Mucosa of rectum (tissue), 2 donors: ENCODE data around the gene SRSF3.

Experiments used
- H3K27ac ChIP-seq, 2 donors: one replicate each; pipeline ENCODE4 v1.7.0; 2013; ENCODE audit warnings: inconsistent platforms in 2 of 2, low read depth in 2 of 2, low read length in 2 of 2
- H3K27me3 ChIP-seq, 2 donors: one replicate each; pipeline ENCODE4 v1.7.0; 2013; ENCODE audit warnings: low read length in 2 of 2; ENCODE audit not compliant: control insufficient read depth in 2 of 2, insufficient read depth in 2 of 2
- H3K36me3 ChIP-seq, 2 donors: one replicate each; pipeline ENCODE4 v1.7.0; 2013; ENCODE audit warnings: low read length in 2 of 2; ENCODE audit not compliant: control insufficient read depth in 2 of 2, insufficient read depth in 2 of 2
- H3K4me1 ChIP-seq, 2 donors: one replicate each; pipeline ENCODE4 v1.7.0; 2013; ENCODE audit warnings: low read length in 2 of 2, mild to moderate bottlenecking in 1 of 2; ENCODE audit not compliant: control insufficient read depth in 2 of 2, insufficient read depth in 2 of 2
- H3K4me3 ChIP-seq, 2 donors: one replicate each; pipeline ENCODE4 v1.7.0; 2013; ENCODE audit warnings: low read length in 2 of 2
- H3K9ac ChIP-seq, 2 donors: one replicate each; pipeline ENCODE4 v1.7.0; 2013; ENCODE audit warnings: low read length in 2 of 2, low read depth in 1 of 2, mild to moderate bottlenecking in 1 of 2
- H3K9me3 ChIP-seq, 2 donors: one replicate each; pipeline ENCODE4 v1.7.0; 2013; ENCODE audit warnings: low read length in 2 of 2; ENCODE audit not compliant: control insufficient read depth in 2 of 2
- donor health status: healthy.
- donor health status: Normal muscosa, but diverticular disease.

SRSF3 gene

DNA sequence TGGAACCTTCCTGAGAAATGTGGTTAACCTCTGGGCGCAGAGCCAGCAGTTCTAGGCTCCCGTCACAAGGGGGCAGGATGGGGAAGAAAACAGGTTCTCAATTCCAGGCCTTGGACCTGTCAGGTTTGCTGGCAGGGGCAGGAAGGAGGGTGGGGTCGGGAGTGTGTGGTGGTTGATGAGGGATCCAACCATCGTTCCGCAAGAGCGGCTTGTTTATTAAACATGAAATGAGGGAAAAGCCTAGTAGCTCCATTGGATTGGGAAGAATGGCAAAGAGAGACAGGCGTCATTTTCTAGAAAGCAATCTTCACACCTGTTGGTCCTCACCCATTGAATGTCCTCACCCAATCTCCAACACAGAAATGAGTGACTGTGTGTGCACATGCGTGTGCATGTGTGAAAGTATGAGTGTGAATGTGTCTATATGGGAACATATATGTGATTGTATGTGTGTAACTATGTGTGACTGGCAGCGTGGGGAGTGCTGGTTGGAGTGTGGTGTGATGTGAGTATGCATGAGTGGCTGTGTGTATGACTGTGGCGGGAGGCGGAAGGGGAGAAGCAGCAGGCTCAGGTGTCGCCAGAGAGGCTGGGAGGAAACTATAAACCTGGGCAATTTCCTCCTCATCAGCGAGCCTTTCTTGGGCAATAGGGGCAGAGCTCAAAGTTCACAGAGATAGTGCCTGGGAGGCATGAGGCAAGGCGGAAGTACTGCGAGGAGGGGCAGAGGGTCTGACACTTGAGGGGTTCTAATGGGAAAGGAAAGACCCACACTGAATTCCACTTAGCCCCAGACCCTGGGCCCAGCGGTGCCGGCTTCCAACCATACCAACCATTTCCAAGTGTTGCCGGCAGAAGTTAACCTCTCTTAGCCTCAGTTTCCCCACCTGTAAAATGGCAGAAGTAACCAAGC lies 29.6 kb downstream of the SRSF3 start:
- peaks cover 38 to 40% of the 10 kb centered on the region in 2 donors for H3K4me1 ChIP-seq
- peak overlapping the region; percentile 44 to 60 for H3K9ac ChIP-seq

GRCh38 chr6:36624461-36625157 lies 30.4 kb downstream of the SRSF3 start:
- peak overlapping the region; percentile 83 to 88 for H3K27ac ChIP-seq

More for the DNA sequence above, 29.6 kb downstream of the SRSF3 start:
- Histone ChIP-seq H3K27me3 (no peaks in the 10 kb centered on the region), H3K9me3 (no peaks in the 10 kb centered on the region), H3K36me3 (no peaks in the 10 kb centered on the region), H3K4me3 (peak overlapping the region; percentile 21 to 35), H3K27ac (peak overlapping the region; percentile 83 to 88)

DNA sequence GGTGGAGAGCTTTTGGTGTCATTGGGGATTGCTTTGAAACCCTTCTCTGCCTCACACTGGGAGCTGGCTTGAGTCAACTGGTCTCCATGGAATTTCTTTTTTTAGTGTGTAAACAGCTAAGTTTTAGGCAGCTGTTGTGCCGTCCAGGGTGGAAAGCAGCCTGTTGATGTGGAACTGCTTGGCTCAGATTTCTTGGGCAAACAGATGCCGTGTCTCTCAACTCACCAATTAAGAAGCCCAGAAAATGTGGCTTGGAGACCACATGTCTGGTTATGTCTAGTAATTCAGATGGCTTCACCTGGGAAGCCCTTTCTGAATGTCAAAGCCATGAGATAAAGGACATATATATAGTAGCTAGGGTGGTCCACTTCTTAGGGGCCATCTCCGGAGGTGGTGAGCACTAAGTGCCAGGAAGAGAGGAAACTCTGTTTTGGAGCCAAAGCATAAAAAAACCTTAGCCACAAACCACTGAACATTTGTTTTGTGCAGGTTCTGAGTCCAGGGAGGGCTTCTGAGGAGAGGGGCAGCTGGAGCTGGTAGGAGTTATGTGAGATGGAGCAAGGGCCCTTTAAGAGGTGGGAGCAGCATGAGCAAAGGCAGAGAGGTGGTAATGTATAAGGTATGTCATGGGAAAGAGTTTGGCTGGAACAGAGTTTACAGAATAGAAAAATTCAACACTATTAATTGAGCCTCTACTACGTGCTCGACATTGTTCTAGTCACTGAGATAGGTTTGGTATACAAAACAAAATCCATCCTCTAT lies 31.2 kb downstream of the SRSF3 start:
- H3K27ac ChIP-seq, result peak overlapping the region in 1 of 2 donors; percentile 83
- no peaks in the 10 kb centered on the region for H3K9me3 ChIP-seq
- H3K4me3 ChIP-seq, result no peak overlapping the region
- no peaks in the 10 kb centered on the region for H3K27me3 ChIP-seq
- no peak overlapping the region for H3K9ac ChIP-seq
- peaks cover 40 to 42% of the 10 kb centered on the region in 2 donors for H3K4me1 ChIP-seq
- H3K36me3 ChIP-seq, result no peaks in the 10 kb centered on the region

More at GRCh38 chr6:36624461-36625157, 30.4 kb downstream of the SRSF3 start:
- H3K9ac ChIP-seq, result peak overlapping the region in 1 of 2 donors; percentile 32
- peaks cover 40 to 42% of the 10 kb centered on the region in 2 donors for H3K4me1 ChIP-seq
- peak overlapping the region in 1 of 2 donors; percentile 21 for H3K4me3 ChIP-seq
- no peaks in the 10 kb centered on the region for H3K36me3 ChIP-seq
- H3K9me3 ChIP-seq, result no peaks in the 10 kb centered on the region
- H3K27me3 ChIP-seq, result no peaks in the 10 kb centered on the region

- H3K27me3 ChIP-seq, result no peaks in the 10 kb centered on the region
- no peaks in the 10 kb centered on the region for H3K9me3 ChIP-seq
- H3K36me3 ChIP-seq, result no peaks in the 10 kb centered on the region
- peaks cover 36 to 42% of the 10 kb centered on the region in 2 donors for H3K4me1 ChIP-seq
- H3K9ac ChIP-seq, result no peak overlapping the region
- no peak overlapping the region for H3K4me3 ChIP-seq
- H3K27ac ChIP-seq, result no peak overlapping the region
Observed at GRCh38 chr6:36626636-36627035, 32.5 kb downstream of the SRSF3 start.

DNA sequence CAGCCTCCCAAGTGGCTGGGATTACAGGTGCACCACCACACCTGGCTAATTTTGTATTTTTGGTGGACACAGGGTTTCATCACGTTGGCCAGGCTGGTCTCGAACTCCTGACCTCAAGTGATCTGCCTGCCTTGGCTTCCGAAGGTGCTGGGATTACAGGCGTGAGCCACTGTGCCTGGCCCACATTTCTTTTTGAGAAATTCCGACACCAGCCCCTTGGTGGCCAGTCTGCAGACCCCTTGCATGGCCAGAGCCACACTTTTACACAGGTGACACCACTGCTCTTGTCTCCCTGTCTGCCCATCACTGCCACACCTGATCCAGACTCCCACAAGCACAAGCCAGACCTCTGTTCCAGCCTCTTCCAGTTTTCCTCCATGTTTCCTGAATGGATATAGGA lies 33.0 kb downstream of the SRSF3 start:
- Histone ChIP-seq H3K27me3 (no peaks in the 10 kb centered on the region), H3K36me3 (no peaks in the 10 kb centered on the region), H3K27ac (peak overlapping the region; percentile 78 to 83), H3K4me3 (no peak overlapping the region), H3K4me1 (peaks cover 36 to 42% of the 10 kb centered on the region in 2 donors), H3K9ac (no peak overlapping the region), H3K9me3 (no peaks in the 10 kb centered on the region)

- Histone ChIP-seq H3K27me3 (no peaks in the 10 kb centered on the region), H3K9ac (peak overlapping the region; percentile 20 to 50), H3K9me3 (no peaks in the 10 kb centered on the region), H3K36me3 (no peaks in the 10 kb centered on the region), H3K4me3 (peak overlapping the region; percentile 15 to 17), H3K4me1 (peaks cover 32 to 38% of the 10 kb centered on the region in 2 donors), H3K27ac (peak overlapping the region; percentile 78 to 83)
Observed at GRCh38 chr6:36627801-36628246, 33.7 kb downstream of the SRSF3 start.

DNA sequence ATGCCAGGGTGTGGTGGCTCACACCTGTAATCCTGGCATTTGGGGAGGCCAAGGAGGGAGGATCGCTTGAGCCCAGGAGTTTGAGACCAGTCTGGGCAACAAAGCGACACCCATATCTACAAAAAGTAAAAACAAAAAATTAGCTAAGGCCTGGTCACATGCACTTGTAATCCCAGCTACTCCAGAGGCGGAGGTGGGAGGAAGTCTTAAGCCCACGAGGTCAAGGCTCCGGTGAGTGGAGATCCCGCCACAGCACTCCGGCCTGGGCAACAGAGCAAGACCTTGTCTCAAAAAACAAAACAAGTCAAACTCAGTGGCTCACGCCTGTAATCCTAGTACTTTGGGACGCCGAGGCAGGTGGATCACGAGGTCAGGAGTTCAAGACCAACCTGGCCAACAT lies 35.6 kb downstream of the SRSF3 start:
- H3K4me1 ChIP-seq, result peaks cover 22 to 29% of the 10 kb centered on the region in 2 donors
- H3K9me3 ChIP-seq, result no peaks in the 10 kb centered on the region
- no peaks in the 10 kb centered on the region for H3K27me3 ChIP-seq
- H3K27ac ChIP-seq, result no peak overlapping the region
- H3K9ac ChIP-seq, result no peak overlapping the region
- no peaks in the 10 kb centered on the region for H3K36me3 ChIP-seq
- no peak overlapping the region for H3K4me3 ChIP-seq

GRCh38 chr6:36631326-36632011 lies 37.3 kb downstream of the SRSF3 start:
- Histone ChIP-seq H3K9me3 (no peaks in the 10 kb centered on the region), H3K9ac (no peak overlapping the region), H3K36me3 (no peaks in the 10 kb centered on the region), H3K27ac (no peak overlapping the region), H3K27me3 (no peaks in the 10 kb centered on the region), H3K4me1 (peaks cover 15 to 27% of the 10 kb centered on the region in 2 donors), H3K4me3 (no peak overlapping the region)

GRCh38 chr6:36633370-36633769 lies 39.2 kb downstream of the SRSF3 start:
- H3K9me3 ChIP-seq, result no peaks in the 10 kb centered on the region
- no peaks in the 10 kb centered on the region for H3K27me3 ChIP-seq
- no peak overlapping the region for H3K4me3 ChIP-seq
- peaks cover 8 to 18% of the 10 kb centered on the region in 2 donors for H3K4me1 ChIP-seq
- H3K27ac ChIP-seq, result no peak overlapping the region
- no peak overlapping the region for H3K9ac ChIP-seq
- H3K36me3 ChIP-seq, result no peaks in the 10 kb centered on the region
